ENCODE data around the gene PNMA5. TPM values are rescaled to one million over a fixed set of nuclear protein-coding genes. Genes with fewer than 3 reads are reported as not detected.

PNMA5 gene
- total RNA-seq (not detected), polyA plus RNA-seq (not detected)
- long read RNA-seq, donor 1: 0 reads
- long read RNA-seq, donor 2: 0 reads

DNA sequence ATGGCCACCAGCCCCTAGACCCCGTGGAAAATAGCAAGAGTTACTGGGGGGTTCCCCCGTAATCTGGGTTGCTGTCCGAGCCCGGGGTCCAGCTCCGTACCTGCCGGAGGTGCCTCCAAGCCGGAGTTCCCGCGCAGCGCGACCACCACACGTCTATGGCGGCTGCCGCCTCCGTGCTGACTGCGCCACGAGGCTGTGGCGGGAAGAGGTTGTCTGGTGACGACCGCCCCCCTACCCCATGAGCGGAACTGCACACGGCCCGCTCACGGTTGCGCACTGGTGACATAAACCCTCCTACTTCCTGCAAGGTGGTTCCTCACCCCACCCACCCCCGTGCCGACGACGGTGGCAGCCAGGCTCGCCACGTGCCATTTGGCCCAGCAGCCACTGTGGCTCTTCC is at the start of gene PNMA5:
Gene PNMA5 (minus strand): TSS at position 184 of the 400 bp plus-strand sequence. CDS start 2,518 bp downstream, outside the sequence.
- Histone ChIP-seq H3K4me1 (no peaks in the 10 kb centered on the region), H3K27me3 (ENCODE audit: insufficient read depth in 3 of 3, low read length in 2 of 3) (peaks cover 0 to 10% (median 0%) of the 10 kb centered on the region in 3 donors), H3K27ac (no peak within 1 kb of the TSS), H3K9me3 (no peaks in the 10 kb centered on the region), H3K36me3 (ENCODE audit: insufficient read depth in 1 of 2, low read depth in 1 of 2) (no peaks in the 10 kb centered on the region), H3K4me3 (no peak within 1 kb of the TSS)
- ATAC-seq (no peak), DNase-seq (no peak)
- 86 to 96% (median 91%) methylated on average over 4 to 30 of the region's 31 CpGs for WGBS, 3 donors
- intact Hi-C loops (cut with DNase I): no loop called here
- TF ChIP-seq, protein P1, sequence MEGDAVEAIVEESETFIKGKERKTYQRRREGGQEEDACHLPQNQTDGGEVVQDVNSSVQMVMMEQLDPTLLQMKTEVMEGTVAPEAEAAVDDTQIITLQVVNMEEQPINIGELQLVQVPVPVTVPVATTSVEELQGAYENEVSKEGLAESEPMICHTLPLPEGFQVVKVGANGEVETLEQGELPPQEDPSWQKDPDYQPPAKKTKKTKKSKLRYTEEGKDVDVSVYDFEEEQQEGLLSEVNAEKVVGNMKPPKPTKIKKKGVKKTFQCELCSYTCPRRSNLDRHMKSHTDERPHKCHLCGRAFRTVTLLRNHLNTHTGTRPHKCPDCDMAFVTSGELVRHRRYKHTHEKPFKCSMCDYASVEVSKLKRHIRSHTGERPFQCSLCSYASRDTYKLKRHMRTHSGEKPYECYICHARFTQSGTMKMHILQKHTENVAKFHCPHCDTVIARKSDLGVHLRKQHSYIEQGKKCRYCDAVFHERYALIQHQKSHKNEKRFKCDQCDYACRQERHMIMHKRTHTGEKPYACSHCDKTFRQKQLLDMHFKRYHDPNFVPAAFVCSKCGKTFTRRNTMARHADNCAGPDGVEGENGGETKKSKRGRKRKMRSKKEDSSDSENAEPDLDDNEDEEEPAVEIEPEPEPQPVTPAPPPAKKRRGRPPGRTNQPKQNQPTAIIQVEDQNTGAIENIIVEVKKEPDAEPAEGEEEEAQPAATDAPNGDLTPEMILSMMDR (IDR thresholded peaks at IDR 0.05): no peak

DNA sequence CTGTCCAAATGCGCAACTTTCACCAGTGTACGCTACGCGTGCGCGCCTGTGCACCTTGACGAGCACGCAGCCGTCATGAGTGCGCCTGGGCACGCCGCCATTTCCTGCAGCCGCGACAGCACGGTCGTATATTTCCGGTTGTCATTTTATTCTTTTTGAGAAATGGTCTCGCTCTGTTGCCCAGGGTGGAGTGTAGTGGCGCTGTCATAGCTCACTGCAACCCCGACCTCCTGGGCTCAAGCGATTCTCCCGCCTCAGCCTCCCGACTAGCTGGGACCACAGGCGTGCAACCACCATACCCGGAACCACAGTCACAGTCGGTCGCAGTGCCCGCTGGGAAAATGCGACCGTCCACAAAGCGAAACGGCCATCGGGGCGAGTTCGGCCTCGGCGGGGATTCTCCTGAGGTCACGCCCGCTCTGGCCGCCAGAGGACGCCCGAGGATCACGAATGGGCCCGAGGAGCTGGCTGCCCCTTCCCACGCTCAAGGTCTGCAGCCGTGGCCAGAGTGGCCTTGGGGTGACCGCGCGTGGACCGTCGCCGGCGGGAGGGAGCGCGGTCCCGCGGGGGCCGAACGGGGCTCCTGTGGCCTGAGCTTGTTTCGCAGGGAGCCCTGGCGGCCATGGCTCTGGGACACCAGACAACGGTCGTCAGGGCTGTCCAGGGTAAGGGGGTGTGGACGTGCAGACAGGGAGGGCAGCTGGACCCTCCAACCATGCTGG is 38.6 kb upstream of the PNMA5 start:
- intact Hi-C loops (cut with DNase I): loop anchor here (5.0 to 10.0 kb wide), 3 partner anchors 70 to 632 kb away; no protein-coding TSS in a partner anchor
- ATAC-seq (peak; percentile 82 to 96 (median 88)), DNase-seq (peak; percentile 75 to 83)
- Histone ChIP-seq H3K4me1 (no peaks in the 10 kb centered on the region), H3K4me3 (peak overlapping the region; percentile 31), H3K27me3 (ENCODE audit: insufficient read depth in 3 of 3, low read length in 2 of 3) (no peaks in the 10 kb centered on the region), H3K9me3 (no peaks in the 10 kb centered on the region), H3K27ac (no peak overlapping the region), H3K36me3 (ENCODE audit: insufficient read depth in 1 of 2, low read depth in 1 of 2) (no peaks in the 10 kb centered on the region)
- WGBS, 3 donors: 18 to 40% (median 23%) methylated on average over 55 to 64 of the region's 64 CpGs
- TF ChIP-seq, protein P1 (IDR thresholded peaks at IDR 0.05): peak; percentile 78

DNA sequence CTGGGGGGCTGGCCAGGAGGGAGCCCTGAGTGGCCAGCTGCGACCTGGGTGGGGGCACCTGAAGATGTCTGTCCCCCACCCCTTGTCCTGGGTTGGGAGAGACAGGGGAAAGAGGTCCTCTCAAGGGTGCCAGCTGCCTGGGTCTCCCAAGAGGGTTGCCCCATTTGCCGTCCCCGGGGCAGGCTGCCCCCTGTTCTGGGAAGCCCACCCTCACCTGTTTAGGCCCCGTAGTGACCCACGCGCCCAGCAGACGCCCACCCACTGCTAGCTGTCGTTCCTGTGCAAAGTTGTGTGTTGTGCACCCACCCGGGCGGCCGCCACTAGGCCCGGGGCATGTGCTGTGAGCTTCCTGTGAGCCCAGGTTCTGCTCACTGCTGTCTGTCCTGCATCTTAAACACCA is 36.9 kb upstream of the PNMA5 start:
- intact Hi-C loops (cut with DNase I): loop anchor here (5.0 to 10.0 kb wide), 3 partner anchors 68 to 634 kb away; no protein-coding TSS in a partner anchor
- Histone ChIP-seq H3K27me3 (ENCODE audit: insufficient read depth in 3 of 3, low read length in 2 of 3) (no peaks in the 10 kb centered on the region), H3K4me3 (no peak overlapping the region), H3K27ac (no peak overlapping the region), H3K4me1 (no peaks in the 10 kb centered on the region), H3K36me3 (ENCODE audit: insufficient read depth in 1 of 2, low read depth in 1 of 2) (no peaks in the 10 kb centered on the region), H3K9me3 (no peaks in the 10 kb centered on the region)
- TF ChIP-seq, protein P1 (IDR thresholded peaks at IDR 0.05): no peak
- no peak for DNase-seq
- WGBS, 3 donors: 84 to 91% (median 87%) methylated on average over 7 to 12 of the region's 12 CpGs
- ATAC-seq: no peak

DNA sequence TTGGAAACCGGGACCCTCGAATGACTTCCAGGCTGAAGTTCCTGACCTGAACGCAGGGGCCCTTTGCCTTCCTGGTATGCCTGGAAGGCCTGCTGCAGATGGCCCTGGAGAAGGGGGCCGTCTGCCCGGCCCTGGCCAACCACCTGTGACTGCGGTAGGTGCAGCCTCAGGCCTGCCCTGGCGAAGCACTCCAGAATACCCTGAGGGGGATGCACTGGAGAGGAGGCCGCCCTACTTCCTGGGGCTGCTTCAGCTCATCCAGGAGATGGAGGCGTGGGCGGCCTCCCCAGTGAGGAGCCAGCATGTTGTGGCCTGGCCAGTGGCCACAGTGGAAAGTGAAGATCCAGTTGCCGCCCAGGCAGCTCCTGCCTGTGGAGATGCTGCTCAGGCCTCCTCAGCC is 36.0 kb upstream of the PNMA5 start:
- ATAC-seq (no peak), DNase-seq (no peak)
- H3K27me3 ChIP-seq (ENCODE audit: insufficient read depth in 3 of 3, low read length in 2 of 3): no peaks in the 10 kb centered on the region
- 84 to 93% (median 90%) methylated on average over 3 to 11 of the region's 11 CpGs for WGBS, 3 donors
- no peak overlapping the region for H3K4me3 ChIP-seq
- intact Hi-C loops (cut with DNase I): loop anchor here (5.0 to 10.0 kb wide), 3 partner anchors 68 to 635 kb away; no protein-coding TSS in a partner anchor
- H3K36me3 ChIP-seq (ENCODE audit: insufficient read depth in 1 of 2, low read depth in 1 of 2): no peaks in the 10 kb centered on the region
- TF ChIP-seq, protein P1 (IDR thresholded peaks at IDR 0.05): no peak
- no peak overlapping the region for H3K27ac ChIP-seq
- no peaks in the 10 kb centered on the region for H3K4me1 ChIP-seq
- no peaks in the 10 kb centered on the region for H3K9me3 ChIP-seq

All from psoas muscle (tissue), 8 donors.